SK-N-SH treated with all-trans-retinoic acid at 6 μM for 48 hours (cell line): ENCODE data around the gene UGT1A4.
"Not testable (repeated sequence)": the region's sequence is repeated elsewhere in the genome, so short reads cannot be mapped to it uniquely, and the experiment has no call there.

Source experiments
- ATAC-seq: fragments of 200-7000 bp; cut with Tn5 transposase; 3 replicates; pipeline ENCODE4 v1.9.1; 2020; ENCODE audit warnings: mild to moderate bottlenecking, moderate library complexity
- ARNTL ChIP-seq: fragments of 450-650 bp; formaldehyde crosslinking; IDR thresholded peaks from 2 replicates; pipeline ENCODE4 v1.5.0; 2020; ENCODE audit warnings: low read depth, mild to moderate bottlenecking, moderate library complexity, borderline replicate concordance
- BACH2 ChIP-seq: fragments of 250-450 bp; sonication (Bioruptor Pico); IDR thresholded peaks from 2 replicates; pipeline ENCODE4 v1.9.0; 2021; ENCODE audit warnings: mild to moderate bottlenecking, borderline replicate concordance
- CSDC2 ChIP-seq: fragments of 250-450 bp; sonication (Bioruptor Pico); IDR thresholded peaks from 2 replicates; pipeline ENCODE4 v1.5.0; 2020; ENCODE audit warnings: mild to moderate bottlenecking, moderate library complexity
- GLIS3 ChIP-seq: fragments of 250-450 bp; sonication (Bioruptor Pico); IDR thresholded peaks from 2 replicates; pipeline ENCODE4 v1.5.0; 2020; ENCODE audit warnings: mild to moderate bottlenecking, moderate library complexity
- ISL1 ChIP-seq: fragments of 250-450 bp; sonication (Bioruptor Pico); IDR thresholded peaks from 2 replicates; pipeline ENCODE4 v2.1.2; 2022; ENCODE audit warnings: mild to moderate bottlenecking, moderate library complexity
- OSR1 ChIP-seq: fragments of 250-450 bp; sonication (Bioruptor Pico); IDR thresholded peaks from 2 replicates; pipeline ENCODE4 v1.8.0; 2022; ENCODE audit warnings: moderate library complexity, mild to moderate bottlenecking, inconsistent platforms
- PATZ1 ChIP-seq: fragments of 250-450 bp; sonication (Bioruptor Pico); IDR thresholded peaks from 2 replicates; pipeline ENCODE4 v1.8.0; 2020; ENCODE audit warnings: mild to moderate bottlenecking, moderate library complexity, borderline replicate concordance
- RARB ChIP-seq: fragments of 250-450 bp; sonication (Bioruptor Pico); IDR thresholded peaks from 2 replicates; pipeline ENCODE4 v1.8.0; 2021; ENCODE audit warnings: mild to moderate bottlenecking, moderate library complexity
- TCF4 ChIP-seq: fragments of 250-450 bp; sonication (Bioruptor Pico); IDR thresholded peaks from 2 replicates; pipeline ENCODE4 v1.8.0; 2021; ENCODE audit warnings: mild to moderate bottlenecking, moderate library complexity, borderline replicate concordance
- TOX ChIP-seq: fragments of 250-450 bp; sonication (Bioruptor Pico); IDR thresholded peaks from 2 replicates; pipeline ENCODE4 v1.8.0; 2021; ENCODE audit warnings: mild to moderate bottlenecking, moderate library complexity, borderline replicate concordance
- ZC3H10 ChIP-seq: fragments of 250-450 bp; sonication (Bioruptor Pico); IDR thresholded peaks from 2 replicates; pipeline ENCODE4 v1.5.1; 2021; ENCODE audit warnings: mild to moderate bottlenecking, moderate library complexity
- ZFP3 ChIP-seq: fragments of 250-450 bp; sonication (Bioruptor Pico); IDR thresholded peaks from 2 replicates; pipeline ENCODE4 v1.5.0; 2020; ENCODE audit warnings: mild to moderate bottlenecking, moderate library complexity
- ZFP30 ChIP-seq: fragments of 450-650 bp; formaldehyde crosslinking; IDR thresholded peaks from 2 replicates; pipeline ENCODE4 v1.5.0; 2022; ENCODE audit warnings: mild to moderate bottlenecking, moderate library complexity
- ZNF565 ChIP-seq: fragments of 450-650 bp; formaldehyde crosslinking; conservative IDR thresholded peaks from 2 replicates; pipeline ENCODE4 v1.5.0; 2020; ENCODE audit warnings: low read depth, mild to moderate bottlenecking, moderate library complexity
- ZNF8 ChIP-seq: fragments of 450-650 bp; formaldehyde crosslinking; IDR thresholded peaks from 2 replicates; pipeline ENCODE4 v1.5.0; 2020; ENCODE audit warnings: mild to moderate bottlenecking, moderate library complexity
- TF ChIP-seq, protein P1 (sequence below): fragments of 250-450 bp; sonication (Bioruptor Pico); IDR thresholded peaks from 2 replicates; pipeline ENCODE4 v1.8.0; 2021; ENCODE audit warnings: low read depth, mild to moderate bottlenecking, moderate library complexity, borderline replicate concordance

The UGT1A4 gene

GRCh38 chr2:233746475-233747282, 28.1 kb downstream of the UGT1A4 start:
- ATAC-seq, result no peak
- no peak for TF ChIP-seq OSR1 (CRISPR knock-in tag)
- peak; percentile 47 for TF ChIP-seq ISL1
- TF ChIP-seq, all 23 proteins: peak for 1

- ATAC-seq, result no peak
- TF ChIP-seq ARNTL (CRISPR knock-in tag), result no peak
- no peak for TF ChIP-seq ZFP3
- TF ChIP-seq CSDC2, result no peak
- no peak for TF ChIP-seq TOX
- no peak for TF ChIP-seq ZNF565
- TF ChIP-seq TCF4 (CRISPR knock-in tag), result no peak
- TF ChIP-seq OSR1 (CRISPR knock-in tag), result no peak
Measured at GRCh38 chr2:233747283-233747544, 28.7 kb downstream of the UGT1A4 start.

GRCh38 chr2:233750689-233751088, 32.2 kb downstream of the UGT1A4 start:
- not testable (repeated sequence) for ATAC-seq

- not testable (repeated sequence) for ATAC-seq
Measured at GRCh38 chr2:233751212-233752009, 32.9 kb downstream of the UGT1A4 start.

- ATAC-seq, result no peak
- TF ChIP-seq, protein P1, sequence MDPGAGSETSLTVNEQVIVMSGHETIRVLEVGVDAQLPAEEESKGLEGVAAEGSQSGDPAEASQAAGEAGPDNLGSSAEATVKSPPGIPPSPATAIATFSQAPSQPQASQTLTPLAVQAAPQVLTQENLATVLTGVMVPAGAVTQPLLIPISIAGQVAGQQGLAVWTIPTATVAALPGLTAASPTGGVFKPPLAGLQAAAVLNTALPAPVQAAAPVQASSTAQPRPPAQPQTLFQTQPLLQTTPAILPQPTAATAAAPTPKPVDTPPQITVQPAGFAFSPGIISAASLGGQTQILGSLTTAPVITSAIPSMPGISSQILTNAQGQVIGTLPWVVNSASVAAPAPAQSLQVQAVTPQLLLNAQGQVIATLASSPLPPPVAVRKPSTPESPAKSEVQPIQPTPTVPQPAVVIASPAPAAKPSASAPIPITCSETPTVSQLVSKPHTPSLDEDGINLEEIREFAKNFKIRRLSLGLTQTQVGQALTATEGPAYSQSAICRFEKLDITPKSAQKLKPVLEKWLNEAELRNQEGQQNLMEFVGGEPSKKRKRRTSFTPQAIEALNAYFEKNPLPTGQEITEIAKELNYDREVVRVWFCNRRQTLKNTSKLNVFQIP (CRISPR knock-in tag), result no peak
Measured at GRCh38 chr2:233754872-233755611, 36.5 kb downstream of the UGT1A4 start.

- ATAC-seq, result no peak
- TF ChIP-seq ARNTL (CRISPR knock-in tag) (no peak), ZFP30 (CRISPR knock-in tag) (no peak), CSDC2 (no peak), PATZ1 (no peak)
Measured at GRCh38 chr2:233756429-233757081, 38.0 kb downstream of the UGT1A4 start.

GRCh38 chr2:233758141-233758540, 39.6 kb downstream of the UGT1A4 start:
- TF ChIP-seq GLIS3 (no peak), ZC3H10 (no peak), TOX (no peak), TCF4 (CRISPR knock-in tag) (no peak), BACH2 (CRISPR knock-in tag) (no peak), RARB (CRISPR knock-in tag) (no peak), ZNF8 (CRISPR knock-in tag) (no peak), ZFP3 (no peak), OSR1 (CRISPR knock-in tag) (no peak), ZNF565 (no peak)
- TF ChIP-seq, protein P1 (CRISPR knock-in tag), result no peak
- TF ChIP-seq, all 23 proteins: peak for 0
- no peak for ATAC-seq
